Common myeloid progenitor, CD34-positive (primary cell): Measurements from ENCODE around the gene ATP8B3.

Source experiments
- CTCF ChIA-PET: fragments of 350-600 bp; sonication (Branson Sonifier 250); formaldehyde crosslinking; loops from one replicate; lab custom pipeline; 2021; ENCODE audit warnings: antibody characterized with exemption; lab: Charles Lee
- POLR2A ChIA-PET: fragments of 350-600 bp; sonication (Branson Sonifier 250); formaldehyde crosslinking; loops from one replicate; lab custom pipeline; 2021; ENCODE audit warnings: antibody characterized with exemption; lab: Charles Lee
- DNase-seq, 3 donors: peaks; one replicate each; pipeline versions ENCODE4 v3.0.0 to v3.0.0-alpha.2; 2013
- H3K27ac ChIP-seq, 2 experiments: 1 replicate in 1 of 2; 2 replicates in 1 of 2; pipeline ENCODE4 v1.7.0; 2013; ENCODE audit warnings: inconsistent platforms in 2 of 2, low read length in 2 of 2, mild to moderate bottlenecking in 2 of 2, low read depth in 1 of 2, moderate library complexity in 1 of 2; ENCODE audit not compliant: severe bottlenecking in 2 of 2, insufficient read depth in 1 of 2, poor library complexity in 1 of 2
- H3K27me3 ChIP-seq, 5 experiments: replicated peaks in 2 of 5; 1 replicate in 3 of 5; 2 replicates in 2 of 5; pipeline versions ENCODE4 v1.6.1 to v1.7.0; 2013; ENCODE audit warnings: low read length in 4 of 5, mild to moderate bottlenecking in 2 of 5, moderate library complexity in 2 of 5, inconsistent platforms in 1 of 5; ENCODE audit not compliant: insufficient read depth in 5 of 5, control insufficient read depth in 4 of 5
- H3K36me3 ChIP-seq, 4 experiments: 1 replicate in 2 of 4; 2 replicates in 2 of 4; pipeline versions ENCODE4 v1.6.1 to v1.7.0; 2013; ENCODE audit warnings: low read length in 3 of 4, control low read depth in 1 of 4, mild to moderate bottlenecking in 1 of 4; ENCODE audit not compliant: control insufficient read depth in 4 of 4, insufficient read depth in 4 of 4
- H3K4me1 ChIP-seq, 4 experiments: 1 replicate in 3 of 4; 2 replicates in 1 of 4; pipeline versions ENCODE4 v1.6.1 to v1.7.1; 2013; ENCODE audit warnings: low read length in 3 of 4, mild to moderate bottlenecking in 3 of 4, control low read depth in 1 of 4, inconsistent platforms in 1 of 4, moderate library complexity in 1 of 4; ENCODE audit not compliant: control insufficient read depth in 4 of 4, insufficient read depth in 4 of 4; ENCODE audit errors: control extremely low read depth in 1 of 4
- H3K4me3 ChIP-seq, 7 experiments: 1 replicate in 4 of 7; 2 replicates in 3 of 7; pipeline versions ENCODE4 v1.5.1 to v1.7.0; 2013; ENCODE audit warnings: mild to moderate bottlenecking in 7 of 7, low read length in 6 of 7, moderate library complexity in 6 of 7, inconsistent platforms in 2 of 7, low read depth in 2 of 7, control low read depth in 1 of 7; ENCODE audit not compliant: insufficient read depth in 4 of 7, control insufficient read depth in 1 of 7; ENCODE audit errors: extremely low read depth in 1 of 7
- H3K9me3 ChIP-seq, 5 experiments: 1 replicate in 4 of 5; 2 replicates in 1 of 5; pipeline versions ENCODE4 v1.6.1 to v1.7.1; 2013; ENCODE audit warnings: low read length in 4 of 5, mild to moderate bottlenecking in 2 of 5, inconsistent platforms in 1 of 5, low read depth in 1 of 5, moderate library complexity in 1 of 5; ENCODE audit not compliant: control insufficient read depth in 4 of 5, insufficient read depth in 2 of 5; ENCODE audit errors: control extremely low read depth in 1 of 5
- WGBS: methylation state at CpG from one replicate; pipeline ENCODE4 v1.1.5; 2013; ENCODE audit not compliant: insufficient coverage; 5-methylcytosine and 5-hydroxymethylcytosine counted together

ATP8B3 gene

GRCh38 chr19:1770866-1771576 lies 41.1 kb downstream of the ATP8B3 start:
- H3K36me3 ChIP-seq, result no peaks in the 10 kb centered on the region
- peaks cover 0 to 8% (median 5%) of the 10 kb centered on the region in 4 experiments for H3K4me1 ChIP-seq
- no peak overlapping the region for H3K4me3 ChIP-seq
- ChIA-PET POLR2A (interaction anchor here (0.7 kb wide), 2 partner anchors 26 to 49 kb away, joined by 3 read pairs; no protein-coding TSS in a partner anchor), CTCF (interaction anchor here (0.6 to 2.2 kb wide), 9 partner anchors 10 to 249 kb away, joined by 3 to 8 read pairs (median 4); no protein-coding TSS in a partner anchor)
- no peak overlapping the region for H3K27ac ChIP-seq
- peaks cover 2 to 26% (median 24%) of the 10 kb centered on the region in 5 experiments for H3K9me3 ChIP-seq
- H3K27me3 ChIP-seq, result peaks cover 0 to 97% (median 41%) of the 10 kb centered on the region in 5 experiments
- no peak for DNase-seq
- WGBS, result 91% methylated on average over 3 of the region's 4 CpGs

- no peak for DNase-seq
- no peaks in the 10 kb centered on the region for H3K36me3 ChIP-seq
- peaks cover 0 to 97% (median 51%) of the 10 kb centered on the region in 5 experiments for H3K27me3 ChIP-seq
- peaks cover 0 to 8% (median 5%) of the 10 kb centered on the region in 4 experiments for H3K4me1 ChIP-seq
- H3K4me3 ChIP-seq, result no peak overlapping the region
- H3K27ac ChIP-seq, result no peak overlapping the region
- no CpG with 5 or more reads among the region's 12 CpGs for WGBS
- peaks cover 2 to 17% (median 17%) of the 10 kb centered on the region in 5 experiments for H3K9me3 ChIP-seq
- ChIA-PET POLR2A (no interaction called here), CTCF (interaction anchor here (1.0 to 1.3 kb wide), 2 partner anchors 12 to 25 kb away, joined by 3 read pairs; no protein-coding TSS in a partner anchor)
Observed at GRCh38 chr19:1769645-1769985, 42.5 kb downstream of the ATP8B3 start.

GRCh38 chr19:1768918-1769644 lies 43.0 kb downstream of the ATP8B3 start:
- 94% methylated on average over 4 of the region's 9 CpGs for WGBS
- Histone ChIP-seq H3K27ac (no peak overlapping the region), H3K9me3 (peaks cover 2 to 17% (median 15%) of the 10 kb centered on the region in 5 experiments), H3K36me3 (no peaks in the 10 kb centered on the region), H3K4me3 (no peak overlapping the region), H3K27me3 (peaks cover 0 to 97% (median 52%) of the 10 kb centered on the region in 5 experiments), H3K4me1 (peaks cover 0 to 8% (median 5%) of the 10 kb centered on the region in 4 experiments)
- CTCF ChIA-PET, result interaction anchor here (0.5 to 4.6 kb wide), 9 partner anchors 12 to 162 kb away, joined by 3 to 32 read pairs (median 3); no protein-coding TSS in a partner anchor
- POLR2A ChIA-PET, result interaction anchor here (0.9 kb wide), 1 partner anchor 96 kb away, joined by 3 read pairs; no protein-coding TSS in a partner anchor
- no peak for DNase-seq

- CTCF ChIA-PET, result interaction anchor here (0.5 to 4.6 kb wide), 10 partner anchors 12 to 177 kb away, joined by 3 to 32 read pairs (median 4); no protein-coding TSS in a partner anchor
- H3K27ac ChIP-seq, result no peak overlapping the region
- H3K9me3 ChIP-seq, result peaks cover 2 to 21% (median 15%) of the 10 kb centered on the region in 5 experiments
- WGBS, result 15% methylated on average over 11 of the region's 13 CpGs
- H3K27me3 ChIP-seq, result peaks cover 0 to 97% (median 53%) of the 10 kb centered on the region in 5 experiments
- DNase-seq, result no peak
- POLR2A ChIA-PET, result interaction anchor here (0.9 kb wide), 1 partner anchor 95 kb away, joined by 3 read pairs; no protein-coding TSS in a partner anchor
- no peaks in the 10 kb centered on the region for H3K36me3 ChIP-seq
- peaks cover 0 to 8% (median 5%) of the 10 kb centered on the region in 4 experiments for H3K4me1 ChIP-seq
- H3K4me3 ChIP-seq, result no peak overlapping the region
Observed at GRCh38 chr19:1768248-1768647, 43.8 kb downstream of the ATP8B3 start.

- POLR2A ChIA-PET, result no interaction called here
- peaks cover 0 to 8% (median 5%) of the 10 kb centered on the region in 4 experiments for H3K4me1 ChIP-seq
- H3K4me3 ChIP-seq, result no peak overlapping the region
- H3K27me3 ChIP-seq, result peaks cover 0 to 99% (median 56%) of the 10 kb centered on the region in 5 experiments
- peak in 1 of 3 donors; percentile 49 for DNase-seq
- CTCF ChIA-PET, result interaction anchor here (0.9 to 4.6 kb wide), 7 partner anchors 16 to 144 kb away, joined by 3 to 32 read pairs (median 4); no protein-coding TSS in a partner anchor
- 0% methylated on average over 14 of the region's 21 CpGs for WGBS
- H3K9me3 ChIP-seq, result peaks cover 2 to 21% (median 15%) of the 10 kb centered on the region in 5 experiments
- no peaks in the 10 kb centered on the region for H3K36me3 ChIP-seq
- H3K27ac ChIP-seq, result no peak overlapping the region
Observed at GRCh38 chr19:1767464-1767933, 44.6 kb downstream of the ATP8B3 start.

DNA sequence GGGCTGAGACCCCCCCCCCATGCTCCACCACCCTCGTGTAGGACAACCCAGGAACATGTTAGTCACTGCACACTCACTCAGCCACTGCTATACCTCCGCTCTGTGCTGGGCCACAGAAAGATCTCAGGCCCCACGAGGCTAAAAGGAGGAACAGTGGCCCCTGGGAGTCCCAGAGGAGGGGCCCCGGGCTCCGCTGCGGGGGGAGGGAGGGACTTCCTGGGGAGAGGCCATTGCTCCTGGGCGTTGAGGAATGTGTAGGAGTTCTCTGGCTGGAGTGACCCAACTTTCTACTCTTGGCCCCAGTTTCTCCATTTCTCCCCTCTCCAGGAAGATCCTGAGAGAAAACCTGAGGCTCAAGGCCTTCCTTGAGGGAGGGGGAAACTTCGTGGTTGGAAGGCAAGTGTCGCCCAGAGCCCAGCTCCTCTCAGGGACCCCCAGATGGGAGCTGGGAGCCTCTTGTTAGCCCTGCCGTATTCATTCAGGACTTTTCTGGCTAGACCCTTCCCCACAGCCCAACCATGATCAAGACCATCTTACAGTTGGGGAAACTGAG lies 45.2 kb downstream of the ATP8B3 start:
- ChIA-PET CTCF (interaction anchor here (0.9 to 4.6 kb wide), 6 partner anchors 15 to 144 kb away, joined by 3 to 32 read pairs (median 4); no protein-coding TSS in a partner anchor), POLR2A (no interaction called here)
- H3K4me3 ChIP-seq, result no peak overlapping the region
- no peak overlapping the region for H3K27ac ChIP-seq
- H3K9me3 ChIP-seq, result peaks cover 2 to 21% (median 15%) of the 10 kb centered on the region in 5 experiments
- WGBS, result 8% methylated on average over 4 of the region's 10 CpGs
- DNase-seq, result no peak
- peaks cover 0 to 99% (median 54%) of the 10 kb centered on the region in 5 experiments for H3K27me3 ChIP-seq
- no peaks in the 10 kb centered on the region for H3K36me3 ChIP-seq
- peaks cover 0 to 8% (median 5%) of the 10 kb centered on the region in 4 experiments for H3K4me1 ChIP-seq
